Activated CD4-positive, alpha-beta T cell treated with anti-CD3 and anti-CD28 coated beads for 48 hours (primary cell): ENCODE measurements around the gene BTBD19.
"Not testable (repeated sequence)": the region's sequence is repeated elsewhere in the genome, so short reads cannot be mapped to it uniquely, and the experiment has no call there.

Source experiments
- DNase-seq: peaks from one replicate; pipeline ENCODE4 v3.0.0-alpha.2; 2020

BTBD19 gene

GRCh38 chr1:44788120-44788860 lies 20.0 kb upstream of the BTBD19 start, which contains the start of gene BEST4:
TSS of gene BEST4 (minus strand) at chr1:44788170. CDS start at chr1:44787705, 465 bp downstream.
- no peak for DNase-seq

GRCh38 chr1:44790968-44791801 lies 17.1 kb upstream of the BTBD19 start:
- DNase-seq, result no peak

- no peak for DNase-seq
Measured at GRCh38 chr1:44792736-44793502, 15.4 kb upstream of the BTBD19 start.

GRCh38 chr1:44797886-44798285 lies 10.4 kb upstream of the BTBD19 start:
- DNase-seq, result not testable (repeated sequence)

GRCh38 chr1:44798481-44799365 lies 9.6 kb upstream of the BTBD19 start:
- no peak for DNase-seq

GRCh38 chr1:44799770-44800584 lies 8.3 kb upstream of the BTBD19 start, which contains the start of gene PLK3:
TSS of gene PLK3 (plus strand) at chr1:44800377. CDS start at chr1:44800464, 87 bp downstream.
- DNase-seq, result peak; percentile 99

GRCh38 chr1:44801491-44802305 lies 6.6 kb upstream of the BTBD19 start:
- peak; percentile 64 for DNase-seq

GRCh38 chr1:44802306-44803061 lies 5.8 kb upstream of the BTBD19 start:
- DNase-seq, result no peak

- no peak for DNase-seq
Measured at GRCh38 chr1:44803062-44803311, 5.3 kb upstream of the BTBD19 start.

- no peak for DNase-seq
Measured at GRCh38 chr1:44803312-44804095, 4.8 kb upstream of the BTBD19 start.

GRCh38 chr1:44805311-44806024 lies 2.9 kb upstream of the BTBD19 start:
- no peak for DNase-seq

GRCh38 chr1:44806025-44806703 lies 2.2 kb upstream of the BTBD19 start:
- no peak for DNase-seq

- DNase-seq, result no peak
Measured at GRCh38 chr1:44806704-44807363, 1.5 kb upstream of the BTBD19 start, which contains the start of gene DYNLT4. TSS of gene DYNLT4 (minus strand) at chr1:44807351. CDS start at chr1:44806668, 683 bp downstream.

- DNase-seq, result peak; percentile 94
Measured at GRCh38 chr1:44807364-44808062, 810 bp upstream of the BTBD19 start.

- peak; percentile 92 for DNase-seq
Measured at GRCh38 chr1:44808938-44809917, 905 bp downstream of the BTBD19 start.
